Stimulated activated naive CD4-positive, alpha-beta T cell (primary cell): ENCODE data around the gene STX11.
"Not testable (repeated sequence)": the region's sequence is repeated elsewhere in the genome, so short reads cannot be mapped to it uniquely, and the experiment has no call there.

Source experiments
- DNase-seq, 6 experiments: peaks; one replicate each; lab custom pipeline; 2025; lab: John Stamatoyannopoulos, UW

STX11 gene

GRCh38 chr6:144149894-144150709 is at the start of gene STX11:
Gene STX11 (plus strand): TSS chr6:144150517. CDS start chr6:144186628, 36,111 bp downstream.
- DNase-seq: peak; percentile 16 to 62 (median 49)

GRCh38 chr6:144103026-144103563 is 47.2 kb upstream of the STX11 start:
- DNase-seq: no peak

DNA sequence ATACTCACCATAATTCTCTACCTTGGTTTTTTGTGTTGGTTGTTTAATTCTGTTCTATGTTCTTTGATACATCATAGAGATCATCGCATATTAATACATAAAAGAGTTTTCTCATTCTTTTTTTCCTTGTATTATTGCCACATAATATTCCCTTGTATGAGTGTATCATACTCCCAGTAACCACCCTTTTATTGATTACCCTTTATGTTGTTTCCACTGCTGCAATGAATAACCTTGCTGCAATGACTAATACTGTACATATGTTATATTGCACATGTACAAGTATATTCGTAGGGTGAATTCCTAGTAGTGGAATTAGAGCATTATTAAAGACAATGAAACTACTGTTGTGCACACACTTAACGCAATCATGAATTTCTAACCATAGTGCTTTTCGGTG is 45.8 kb upstream of the STX11 start:
- no peak for DNase-seq

DNA sequence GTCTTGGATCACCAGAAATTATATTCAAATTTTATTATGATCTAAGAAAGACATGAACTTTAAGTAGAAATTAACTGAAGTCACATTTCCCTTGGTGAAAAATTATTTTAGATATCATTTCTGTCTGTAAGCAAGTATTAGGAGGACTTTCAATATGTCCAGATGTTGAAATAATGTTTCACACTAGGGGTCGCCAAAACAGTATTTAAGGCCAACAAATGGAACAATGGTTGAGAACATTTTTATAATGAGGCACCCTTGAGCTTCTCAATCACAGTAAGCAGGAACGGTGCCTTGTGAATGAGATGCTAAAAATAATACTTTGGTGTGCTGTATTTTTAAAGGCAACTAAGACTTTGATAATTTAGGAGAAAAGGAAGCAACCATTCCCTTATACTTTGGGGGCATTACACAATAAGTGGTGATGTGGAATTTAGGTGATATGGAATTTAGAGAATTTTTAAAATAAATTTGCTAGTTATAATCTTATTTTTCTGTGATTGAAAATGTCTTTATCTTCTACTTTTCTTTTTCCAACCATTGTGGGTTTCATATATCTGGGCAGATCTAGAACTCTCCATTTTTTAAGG is 45.3 kb upstream of the STX11 start:
- peak in 3 of 6 experiments; percentile 44 to 70 (median 59) for DNase-seq

DNA sequence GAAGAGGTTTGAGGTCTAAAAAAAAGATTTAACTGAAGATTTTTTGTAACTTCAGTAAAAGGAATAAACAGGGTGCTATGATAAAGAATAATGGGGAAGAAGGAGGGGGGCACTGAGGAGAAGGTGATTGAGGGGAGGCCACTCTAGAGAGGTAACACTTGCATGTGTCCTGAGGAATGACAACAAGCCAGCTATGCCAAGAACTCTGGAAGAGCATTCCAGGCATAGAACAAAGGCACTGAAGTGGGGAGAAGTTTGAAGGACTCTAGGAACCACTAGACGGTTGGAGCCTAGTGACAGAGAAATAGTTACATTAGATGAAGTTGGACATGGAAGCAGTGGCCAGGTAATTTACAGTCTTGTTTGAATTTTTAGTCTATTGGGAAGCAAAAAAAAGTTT is 44.1 kb upstream of the STX11 start:
- DNase-seq: no peak

DNA sequence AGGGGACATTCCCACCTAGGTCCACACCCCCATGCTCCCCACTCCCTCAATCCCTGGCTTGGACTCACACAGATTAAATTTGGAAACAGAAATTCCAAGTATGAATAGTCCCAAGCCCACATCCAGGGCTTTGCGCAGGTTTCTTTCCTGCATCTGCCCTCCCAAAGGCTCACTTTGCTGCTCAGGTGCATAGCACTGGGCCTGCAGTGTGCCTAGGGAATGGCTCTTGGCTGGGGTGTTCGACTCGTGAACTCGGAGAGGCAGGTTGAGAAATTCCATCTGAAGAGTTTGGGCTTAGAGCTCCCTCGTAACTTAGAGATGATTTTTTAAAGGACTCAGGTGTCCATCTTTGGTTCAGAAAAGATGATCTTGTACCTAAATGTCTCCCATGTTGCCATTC is 40.1 kb upstream of the STX11 start:
- no peak for DNase-seq

DNA sequence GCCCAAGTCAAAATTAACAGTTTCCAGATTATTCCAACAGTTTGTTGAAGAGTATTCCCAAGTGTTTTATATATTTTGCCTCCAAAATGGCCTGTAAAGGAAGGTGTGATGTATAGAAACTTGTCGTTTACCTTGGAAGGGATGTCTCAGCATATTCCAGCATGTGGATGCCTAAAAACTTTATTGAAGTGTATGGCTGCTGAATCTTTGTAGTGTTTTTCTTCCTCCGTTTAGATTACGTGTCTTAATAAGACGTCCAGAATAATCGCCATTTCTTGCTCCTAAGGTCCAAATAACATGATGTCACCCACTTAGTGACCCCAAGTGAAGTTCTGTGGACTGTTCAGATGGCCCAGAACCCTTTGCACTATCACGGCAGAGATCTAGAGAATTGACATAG is 37.0 kb upstream of the STX11 start:
- no peak for DNase-seq

DNA sequence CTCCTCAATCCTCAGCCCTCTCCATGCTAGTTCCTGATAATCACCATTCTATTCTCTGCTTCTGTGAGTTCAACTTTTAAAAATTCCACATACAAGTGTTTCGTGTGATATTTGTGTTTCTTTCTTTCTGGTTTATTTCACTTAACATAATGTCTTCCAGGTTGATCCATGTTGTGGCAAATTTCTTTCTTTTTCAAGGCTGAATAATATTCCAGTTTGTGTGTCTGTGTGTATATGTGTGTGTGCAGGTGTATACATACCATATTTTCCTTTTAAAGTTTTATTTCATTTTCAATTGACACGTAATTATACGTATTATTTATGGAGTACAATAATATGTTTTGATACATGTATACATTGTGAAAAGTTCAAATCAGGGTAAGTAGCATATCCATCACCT is 35.1 kb upstream of the STX11 start:
- no peak for DNase-seq

- DNase-seq: no peak
Measured at GRCh38 chr6:144119376-144119775, 30.9 kb upstream of the STX11 start.

GRCh38 chr6:144122861-144123260 is 27.5 kb upstream of the STX11 start:
- no peak for DNase-seq

- DNase-seq: no peak
Measured at GRCh38 chr6:144123421-144123820, 26.9 kb upstream of the STX11 start.

DNA sequence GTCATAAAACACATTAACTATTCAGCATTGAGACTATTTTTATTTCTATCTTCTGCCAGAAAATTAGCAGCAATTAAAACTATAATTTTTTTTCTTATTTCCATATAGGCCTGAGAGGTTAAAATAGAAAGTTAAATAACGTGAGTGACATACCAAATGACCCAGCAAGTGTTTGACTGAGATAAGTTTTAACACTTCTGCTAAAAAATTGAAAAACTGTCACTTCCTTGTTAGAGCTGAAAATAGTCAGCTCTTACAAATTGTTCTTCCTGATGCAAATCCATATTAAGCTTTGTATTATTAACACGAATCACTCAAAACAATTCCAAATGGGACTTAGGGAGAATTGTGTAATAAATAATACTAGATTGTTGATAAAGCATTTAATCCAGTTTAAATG is 26.5 kb upstream of the STX11 start:
- DNase-seq: no peak

- DNase-seq: no peak
Measured at GRCh38 chr6:144127097-144127496, 23.2 kb upstream of the STX11 start.

- no peak for DNase-seq
Measured at GRCh38 chr6:144129469-144129868, 20.8 kb upstream of the STX11 start.

DNA sequence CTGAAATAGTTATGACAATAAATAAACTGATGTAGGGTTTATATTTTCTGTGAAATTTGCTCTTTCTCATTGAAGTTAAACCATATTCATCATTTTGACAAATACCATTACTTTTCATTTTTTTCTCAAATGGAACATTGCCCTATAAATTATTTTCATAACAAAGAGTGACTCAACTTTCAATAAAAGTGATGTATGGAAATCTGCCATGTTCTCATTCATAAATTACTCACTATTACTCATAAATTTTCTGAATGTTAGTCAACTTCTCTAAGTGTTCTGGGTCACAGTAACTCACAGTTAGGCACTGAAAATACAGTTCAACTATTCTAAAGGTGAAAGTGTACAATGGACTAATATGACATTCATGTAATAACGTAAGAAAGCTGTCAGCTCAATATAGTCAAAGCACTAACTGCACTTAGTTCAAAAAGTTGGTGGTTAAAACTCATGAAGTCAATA is 19.0 kb upstream of the STX11 start:
- no peak for DNase-seq

DNA sequence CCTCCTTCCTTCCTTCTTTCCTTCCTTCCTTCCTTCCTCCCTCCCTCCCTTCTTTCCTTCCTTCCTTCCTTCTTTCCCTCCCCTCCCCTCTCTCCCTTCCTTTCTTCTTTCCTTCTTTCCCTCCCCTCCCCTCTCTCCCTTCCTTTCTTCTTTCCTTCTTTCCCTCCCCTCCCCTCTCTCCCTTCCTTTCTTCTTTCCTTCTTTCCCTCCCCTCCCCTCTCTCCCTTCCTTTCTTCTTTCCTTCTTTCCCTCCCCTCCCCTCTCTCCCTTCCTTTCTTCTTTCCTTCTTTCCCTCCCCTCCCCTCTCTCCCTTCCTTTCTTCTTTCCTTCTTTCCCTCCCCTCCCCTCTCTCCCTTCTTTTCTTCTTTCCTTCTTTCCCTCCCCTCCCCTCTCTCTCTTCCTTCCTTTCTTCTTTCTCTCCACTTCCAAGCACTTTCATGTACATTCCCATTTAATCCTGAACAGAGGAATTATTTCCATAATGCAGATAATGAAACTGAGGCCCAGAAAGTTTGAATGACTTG is 18.1 kb upstream of the STX11 start:
- DNase-seq: not testable (repeated sequence)

DNA sequence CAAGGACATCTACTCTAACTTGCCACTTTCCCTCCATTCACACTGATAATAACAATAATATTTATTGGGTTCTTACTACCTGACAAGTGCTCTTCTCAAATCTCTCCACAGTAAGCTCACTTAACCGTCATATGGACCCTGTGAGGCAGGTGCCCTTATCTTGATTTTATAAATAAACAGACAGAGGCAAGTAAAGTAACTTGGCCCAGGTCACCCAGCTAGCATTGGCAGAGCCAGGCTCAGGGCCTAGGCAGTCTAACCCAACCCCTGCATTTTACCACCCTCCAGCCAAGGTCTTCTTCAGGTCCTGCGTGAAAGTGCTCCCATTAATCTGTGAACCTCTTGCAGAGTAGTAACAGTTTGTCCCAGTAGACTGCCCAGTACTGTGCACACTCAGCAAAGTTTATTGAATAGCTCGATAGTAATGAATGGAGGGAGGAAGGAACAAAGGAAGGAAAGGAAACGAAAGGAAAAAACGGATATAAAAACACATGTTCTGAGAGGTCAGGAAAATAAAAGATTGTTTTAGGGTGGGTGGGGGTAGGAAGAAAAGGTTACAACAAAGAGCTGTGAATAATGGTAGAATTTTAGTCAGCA is 17.0 kb upstream of the STX11 start:
- DNase-seq: no peak

GRCh38 chr6:144134176-144134575 is 16.1 kb upstream of the STX11 start:
- no peak for DNase-seq

GRCh38 chr6:144134737-144135136 is 15.6 kb upstream of the STX11 start:
- DNase-seq: no peak

DNA sequence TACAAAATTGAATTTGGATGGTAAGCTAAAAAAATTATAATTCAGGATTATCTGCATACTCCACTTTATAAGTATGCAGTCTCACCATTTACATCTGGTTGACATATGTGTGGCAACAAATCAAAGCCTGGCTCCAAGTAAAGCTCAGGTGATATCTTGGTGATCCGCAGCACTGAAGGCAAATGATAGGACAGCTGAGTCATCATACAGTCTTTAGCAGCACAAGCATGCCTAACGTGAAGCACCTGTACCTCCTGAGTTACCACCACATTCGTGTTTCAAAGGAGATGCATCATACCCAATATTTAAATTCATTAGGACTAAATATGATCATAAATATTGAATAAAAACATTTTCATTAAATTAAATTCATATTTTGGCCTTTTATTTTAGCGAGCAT is 11.8 kb upstream of the STX11 start:
- DNase-seq: no peak

DNA sequence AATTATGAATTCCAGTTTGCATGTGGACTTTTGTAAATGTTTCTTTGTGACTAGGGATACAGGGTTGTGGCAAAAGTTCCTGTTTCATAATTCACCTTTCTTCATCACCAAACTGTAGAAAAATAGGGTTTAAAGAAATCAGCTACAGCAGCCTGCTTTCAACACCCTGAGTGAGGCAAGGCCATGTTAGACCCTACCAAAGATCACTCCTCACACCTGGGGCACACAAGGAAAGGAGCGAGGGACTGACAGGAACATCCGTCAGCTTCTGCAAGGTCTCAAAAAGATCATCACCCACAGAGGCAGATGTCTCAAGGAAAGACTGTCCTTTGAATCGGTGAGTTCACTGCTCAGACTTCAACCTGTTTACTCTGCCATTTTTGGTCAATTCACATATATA is 10.5 kb upstream of the STX11 start:
- DNase-seq: no peak

DNA sequence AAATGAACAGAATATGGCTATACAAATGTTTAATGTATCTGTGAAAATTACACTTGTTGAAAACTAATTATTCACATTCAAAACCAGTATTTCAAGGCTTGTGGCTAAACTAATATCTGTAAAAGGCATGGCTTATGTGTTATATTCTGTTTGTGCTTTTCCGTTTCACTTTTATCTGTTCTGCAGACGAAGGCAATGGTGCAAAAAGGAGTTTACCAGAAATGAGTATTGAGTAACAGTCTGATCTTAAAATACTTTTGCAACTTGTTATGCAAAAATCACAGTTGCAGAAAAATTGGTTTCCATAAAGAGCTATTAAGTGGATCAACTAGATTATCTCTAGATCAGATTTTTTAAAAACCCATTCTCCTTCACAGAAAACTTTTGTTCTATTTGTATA is 9.4 kb upstream of the STX11 start:
- DNase-seq: no peak

GRCh38 chr6:144141470-144141869 is 8.8 kb upstream of the STX11 start:
- no peak for DNase-seq
